ENCODE data around the gene RSBN1L. TPM values are rescaled to one million over a fixed set of nuclear protein-coding genes. Genes with fewer than 3 reads are reported as not detected.

RSBN1L gene
- total and polyA plus RNA-seq, 2 of the 8 experiments (the other 6 are each of a cell fraction or from before 2014, with no cell fraction given) = 4.1 to 22.1 TPM

GRCh38 chr7:77826300-77826699, 130.0 kb downstream of the RSBN1L start:
- Histone ChIP-seq H4K8ac (ENCODE audit: extremely low read depth, insufficient read depth, low read length) (no peak overlapping the region), H4K20me1 (replicated peaks in 1 of 2; ENCODE audit: control insufficient read depth in 1 of 2, insufficient read depth in 2 of 2, low read length in 2 of 2) (no peaks in the 10 kb centered on the region), H3K18ac (ENCODE audit: extremely low read depth, low read length) (no peak overlapping the region), H3K23ac (ENCODE audit: insufficient read length) (no peak overlapping the region), H3K36me3 (ENCODE audit: control insufficient read depth in 2 of 4, insufficient read depth in 4 of 4, low read length in 3 of 4) (no peaks in the 10 kb centered on the region), H2BK5ac (ENCODE audit: low read depth, low read length) (no peak overlapping the region), H3K9me3 (ENCODE audit: insufficient read depth in 2 of 2, low read depth in 1 of 2, low read length in 1 of 2) (peaks cover 4 to 6% of the 10 kb centered on the region in 2 experiments; a peak in 2 of 4 replicates), H3K4me3 (ENCODE audit: extremely low read depth in 1 of 4, insufficient read depth in 2 of 4, low read depth in 3 of 4, low read length in 4 of 4) (no peak overlapping the region), H2AK5ac (ENCODE audit: low read depth, low read length) (no peak overlapping the region), H2BK20ac (ENCODE audit: low read length) (no peak overlapping the region), H3K79me2 (ENCODE audit: control insufficient read depth in 1 of 2, insufficient read depth in 2 of 2, low read length in 2 of 2) (peaks cover 0 to 2% of the 10 kb centered on the region in 2 experiments; a peak in 1 of 4 replicates), H3K4ac (replicated peaks; ENCODE audit: insufficient read length, low read depth, low read length) (no peak overlapping the region), H3K14ac (ENCODE audit: insufficient read length) (no peak overlapping the region), H3K9ac (replicated peaks in 1 of 4; ENCODE audit: extremely low read depth in 1 of 4, low read depth in 3 of 4, low read length in 3 of 4) (no peak overlapping the region), H2AFZ (ENCODE audit: low read length) (no peak overlapping the region), H2BK120ac (replicated peaks; ENCODE audit: low read depth, low read length) (no peak overlapping the region), H2BK12ac (ENCODE audit: low read depth, low read length) (no peak overlapping the region), H2BK15ac (ENCODE audit: low read length) (no peak overlapping the region), H3K23me2 (ENCODE audit: low read depth, low read length) (no peaks in the 10 kb centered on the region), H4K5ac (ENCODE audit: insufficient read length, low read depth, low read length) (no peak overlapping the region), H3K4me2 (ENCODE audit: insufficient read depth in 1 of 2, low read depth in 2 of 2, low read length in 2 of 2) (no peak overlapping the region), H4K91ac (replicated peaks; ENCODE audit: insufficient read length, low read length) (no peak overlapping the region), H3K27me3 (replicated peaks in 1 of 4; ENCODE audit: control insufficient read depth in 3 of 4, extremely low read depth in 1 of 4, insufficient read depth in 3 of 4, low read length in 3 of 4) (no peaks in the 10 kb centered on the region), H3K79me1 (ENCODE audit: low read depth, low read length) (peaks cover 5% of the 10 kb centered on the region), H3K27ac (ENCODE audit: low read depth, low read length) (no peak overlapping the region), H3K56ac (replicated peaks; ENCODE audit: insufficient read length, low read depth, low read length) (no peak overlapping the region), H3K4me1 (replicated peaks in 1 of 4; ENCODE audit: control insufficient read depth in 3 of 4, insufficient read depth in 4 of 4, low read length in 3 of 4) (peaks cover 0 to 5% (median 2%) of the 10 kb centered on the region in 4 experiments; a peak in 1 of 7 replicates)
- CTCF ChIA-PET (ENCODE audit: partially characterized antibody) = no interaction called here
- WGBS, 2 experiments (ENCODE audit: extremely low coverage in 1 of 2, insufficient coverage in 1 of 2, insufficient read length in 1 of 2, insufficient replicate concordance in 2 of 2, low coverage in 1 of 2, low lambda C conversion rate in 2 of 2, missing lambda C conversion rate in 1 of 2) = 90% methylated on average over 2 of the region's 2 CpGs; no CpG with 5 or more reads in 1 of the 2 experiments
- no peak for TF ChIP-seq EP300 (IDR thresholded peaks at IDR 0.05; ENCODE audit: borderline replicate concordance in 1 of 2, low read depth in 2 of 2, low read length in 2 of 2)
- FAIRE-seq (no peak), DNase-seq (ENCODE audit: low read depth in 1 of 2, low spot score in 2 of 2) (no peak)
- POLR2A ChIA-PET (ENCODE audit: partially characterized antibody) = no interaction called here

All from H1 (cell line).